LoVo (cell line): ENCODE measurements around the gene AK5.

Source experiments
- DNase-seq: peaks from one replicate; pipeline ENCODE4 v3.0.0-alpha.2; 2016; ENCODE audit warnings: low spot score

Gene AK5

DNA sequence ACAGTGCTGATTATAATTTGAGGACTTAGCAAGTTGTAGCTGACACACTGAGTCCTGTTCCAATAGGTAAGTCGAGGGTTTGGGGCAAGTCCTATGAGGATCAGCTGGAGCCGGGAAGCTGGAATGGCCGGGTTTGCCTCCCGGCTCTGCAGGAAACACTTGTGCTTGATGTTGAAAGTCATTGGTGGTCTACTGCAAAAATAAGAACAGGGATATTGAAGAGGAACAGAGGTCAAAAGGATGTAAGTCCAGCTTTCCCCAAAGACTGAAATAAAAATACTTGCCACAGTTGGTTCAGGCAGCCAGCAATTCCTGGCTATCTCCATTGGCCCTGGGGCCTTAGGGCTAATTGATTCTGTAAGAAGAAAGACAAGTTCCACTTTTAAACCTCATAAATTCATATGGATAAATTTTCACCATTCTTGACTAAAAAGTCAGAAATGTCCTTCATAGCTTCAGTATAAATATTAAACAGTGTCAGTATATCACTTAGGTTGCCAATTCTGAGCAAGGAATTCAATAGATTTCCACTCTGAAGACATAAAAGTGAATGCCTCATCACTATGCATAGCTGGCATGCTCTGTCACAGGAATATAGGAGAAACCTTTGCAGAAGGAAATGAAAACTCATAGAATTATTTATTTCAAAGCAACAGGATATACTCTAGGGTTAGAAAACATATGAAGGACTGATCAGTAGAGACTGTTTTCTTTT, 165.2 kb downstream of the AK5 start:
- no peak for DNase-seq

DNA sequence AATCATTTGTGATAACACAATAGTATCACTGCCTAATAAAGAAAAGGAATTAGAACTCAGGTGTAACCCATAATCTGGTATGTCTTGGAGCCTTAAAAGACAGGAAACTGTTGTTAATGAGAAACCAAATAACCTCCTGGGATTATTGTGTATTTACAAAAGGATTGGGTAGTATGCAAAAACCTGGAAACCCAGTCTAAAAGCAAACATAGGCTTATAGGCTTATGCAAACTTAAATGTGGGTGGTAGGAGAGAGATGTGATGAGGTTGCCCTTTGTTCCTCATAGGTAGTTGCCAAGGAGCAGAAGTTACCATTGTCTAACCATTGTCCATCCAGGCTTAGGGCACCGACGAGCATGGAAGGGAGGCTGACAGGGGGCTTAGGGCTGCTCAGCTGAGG, 165.8 kb downstream of the AK5 start:
- no peak for DNase-seq

DNA sequence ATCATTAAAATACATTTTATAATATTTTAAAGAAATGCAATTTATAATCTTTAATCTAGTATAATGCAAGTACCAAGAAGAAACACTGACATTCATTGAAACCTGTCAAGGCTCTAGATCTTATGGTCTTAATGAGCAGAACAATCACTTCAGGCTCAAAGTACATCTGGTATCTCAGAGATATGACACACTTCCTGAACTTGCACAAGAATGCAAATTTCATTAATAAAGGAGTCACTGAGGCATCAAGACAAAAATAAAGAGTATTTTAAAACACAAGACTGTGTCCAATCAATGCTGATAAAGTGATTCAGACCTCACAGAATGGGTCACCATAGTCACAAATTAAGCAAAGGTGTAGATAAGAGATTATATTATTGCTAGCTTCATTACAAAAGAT, 178.1 kb downstream of the AK5 start:
- no peak for DNase-seq

DNA sequence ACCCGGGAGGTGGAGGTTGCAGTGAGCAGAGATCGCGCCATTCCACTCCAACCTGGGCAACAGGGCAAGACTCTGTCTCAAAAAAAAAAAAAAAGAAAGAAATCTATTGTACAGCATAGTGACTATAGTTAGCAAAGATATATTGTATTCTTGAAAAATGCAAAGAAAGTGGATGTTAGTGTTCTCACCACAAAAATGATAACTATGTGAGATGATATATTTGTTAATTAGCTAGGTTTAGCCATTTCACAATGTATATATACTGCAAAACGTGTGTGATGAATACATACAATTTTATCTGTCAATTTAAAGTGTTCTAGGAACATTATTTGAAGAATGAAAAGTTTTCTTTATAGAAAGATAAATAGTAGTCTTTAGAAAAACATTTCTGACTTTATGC, 179.9 kb downstream of the AK5 start:
- no peak for DNase-seq

DNA sequence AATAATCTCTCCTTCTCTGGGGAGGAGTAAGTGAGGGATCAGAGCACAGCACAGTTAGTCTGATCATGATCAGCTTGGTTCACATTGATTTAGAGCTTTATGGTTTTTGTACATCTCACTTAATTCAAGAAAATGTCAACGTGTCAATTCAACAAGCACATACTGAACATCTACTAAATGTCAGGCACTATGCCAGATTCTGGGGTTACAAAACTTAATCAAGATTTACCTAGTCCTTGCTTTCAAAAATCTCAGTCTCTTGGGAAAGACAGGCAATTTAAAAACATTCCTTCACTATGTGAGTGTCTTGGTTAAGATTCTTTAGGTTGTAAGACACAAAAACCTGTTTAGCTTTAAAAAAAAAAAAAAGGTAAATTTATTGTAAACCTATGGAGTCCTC, 181.4 kb downstream of the AK5 start:
- no peak for DNase-seq

DNA sequence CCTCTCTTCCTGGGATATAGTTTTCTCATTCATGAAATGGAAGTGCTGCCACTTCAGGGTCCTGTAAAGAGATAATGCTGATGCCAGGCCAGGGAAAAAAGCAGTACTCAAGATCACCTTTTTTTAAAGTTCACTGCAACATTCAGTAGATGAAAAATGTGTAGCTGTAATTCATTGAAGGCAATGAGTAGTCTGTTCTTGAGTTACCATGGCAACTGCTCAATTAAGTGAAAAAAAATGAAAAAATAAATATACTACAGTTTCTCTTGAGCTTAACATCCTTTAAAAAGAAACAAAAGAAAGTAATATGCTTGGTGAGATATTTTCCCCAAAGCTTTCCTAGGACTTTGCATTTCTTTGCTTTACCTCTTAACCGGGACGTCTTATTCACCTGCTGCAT, 183.3 kb downstream of the AK5 start:
- no peak for DNase-seq

DNA sequence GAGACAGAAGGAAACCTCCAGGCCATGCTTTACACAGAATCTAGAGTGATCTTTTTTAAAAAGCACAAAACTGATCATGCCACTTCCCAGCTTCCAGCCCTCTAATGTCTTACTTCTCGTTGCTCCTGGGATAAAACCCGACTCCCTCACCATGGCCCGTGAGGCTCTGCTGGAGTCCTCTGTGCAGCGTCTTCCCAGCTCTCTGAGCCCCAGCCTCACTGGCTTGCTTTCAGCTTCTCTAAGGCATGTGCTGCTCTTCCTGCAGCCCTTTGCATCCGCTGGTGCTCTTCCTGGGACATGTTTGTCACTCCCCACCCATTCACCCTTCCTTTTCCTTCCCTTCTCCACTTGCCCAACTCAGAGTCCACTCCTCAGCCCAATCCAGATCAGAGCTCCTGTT, 184.1 kb downstream of the AK5 start:
- no peak for DNase-seq

DNA sequence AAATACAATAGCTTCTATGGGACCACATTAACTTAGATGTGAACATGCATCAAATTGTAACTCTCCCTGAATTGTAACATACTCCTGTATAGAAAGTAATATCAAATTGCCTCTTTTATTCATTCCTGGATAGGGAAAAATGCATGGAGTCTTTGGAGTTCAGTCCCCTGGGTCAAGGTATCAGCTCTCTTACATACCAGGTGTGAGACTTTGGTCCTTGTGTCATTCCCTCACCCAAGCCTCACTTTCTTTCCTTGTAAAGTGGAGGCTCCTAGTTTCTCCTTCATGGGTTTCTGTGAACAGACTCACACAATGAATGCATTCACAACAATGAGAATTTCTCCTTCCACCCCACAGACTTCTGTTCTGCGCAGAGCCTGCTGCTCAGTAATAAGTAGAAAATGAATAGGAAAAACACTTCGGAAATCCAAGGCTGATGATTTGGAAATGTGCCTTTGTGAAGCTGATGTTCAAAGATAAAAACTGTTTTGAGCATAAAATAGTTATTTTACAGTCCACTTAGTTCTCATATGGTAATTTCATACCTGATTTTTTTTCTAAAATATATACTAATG, 185.3 kb downstream of the AK5 start:
- DNase-seq: no peak

DNA sequence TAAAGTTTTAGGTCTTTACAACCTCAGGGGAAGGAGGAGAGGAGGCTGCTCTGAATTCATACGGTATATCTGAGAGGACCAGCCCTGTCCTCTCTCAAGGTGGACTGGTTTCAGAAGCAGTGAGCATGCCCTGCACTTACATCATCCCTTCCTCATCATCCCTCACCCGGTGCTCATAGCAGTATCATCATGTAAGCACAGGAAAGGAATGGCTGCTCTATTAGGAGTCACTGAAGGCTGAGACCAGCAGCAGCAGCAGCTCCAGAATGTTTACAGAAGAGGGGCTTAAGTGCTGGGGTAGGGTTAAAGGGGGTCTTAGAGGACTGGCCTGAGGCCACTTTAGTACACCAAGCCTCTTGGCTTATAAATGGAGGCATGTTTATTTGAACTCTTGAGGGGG, 185.9 kb downstream of the AK5 start:
- no peak for DNase-seq

DNA sequence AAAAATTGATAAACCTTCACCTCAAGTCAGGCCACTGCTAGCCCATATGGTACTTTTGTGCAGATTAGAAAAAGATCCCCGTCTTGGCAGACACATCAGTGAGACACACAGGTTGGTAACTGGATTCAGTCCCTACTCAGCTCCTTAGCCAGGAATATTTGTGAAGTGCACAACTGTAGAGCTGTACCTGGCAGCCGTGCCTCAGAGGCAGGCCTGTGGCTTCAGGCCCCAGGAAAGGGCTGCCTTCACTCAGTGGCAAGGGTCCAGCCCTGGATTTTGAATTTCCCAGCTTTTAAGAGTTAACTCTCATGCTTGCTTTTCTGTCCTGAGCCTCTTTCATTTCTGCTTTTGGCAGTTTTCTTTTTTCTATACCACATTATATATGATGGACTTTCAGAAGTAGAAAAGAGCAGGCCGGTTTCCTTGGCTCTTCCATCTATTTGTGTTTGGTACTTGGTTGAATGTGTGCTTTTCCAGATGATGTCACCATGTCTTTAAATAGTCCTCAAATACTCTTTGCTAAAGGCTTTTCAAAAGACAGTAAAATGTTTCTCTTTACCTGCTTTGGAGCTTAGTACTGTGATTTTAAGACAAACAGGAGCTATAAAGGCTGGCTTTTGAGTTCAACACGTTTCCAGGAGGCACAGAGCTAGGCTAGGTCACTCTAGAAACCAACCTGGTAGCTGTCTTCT, 186.6 kb downstream of the AK5 start:
- DNase-seq: no peak

DNA sequence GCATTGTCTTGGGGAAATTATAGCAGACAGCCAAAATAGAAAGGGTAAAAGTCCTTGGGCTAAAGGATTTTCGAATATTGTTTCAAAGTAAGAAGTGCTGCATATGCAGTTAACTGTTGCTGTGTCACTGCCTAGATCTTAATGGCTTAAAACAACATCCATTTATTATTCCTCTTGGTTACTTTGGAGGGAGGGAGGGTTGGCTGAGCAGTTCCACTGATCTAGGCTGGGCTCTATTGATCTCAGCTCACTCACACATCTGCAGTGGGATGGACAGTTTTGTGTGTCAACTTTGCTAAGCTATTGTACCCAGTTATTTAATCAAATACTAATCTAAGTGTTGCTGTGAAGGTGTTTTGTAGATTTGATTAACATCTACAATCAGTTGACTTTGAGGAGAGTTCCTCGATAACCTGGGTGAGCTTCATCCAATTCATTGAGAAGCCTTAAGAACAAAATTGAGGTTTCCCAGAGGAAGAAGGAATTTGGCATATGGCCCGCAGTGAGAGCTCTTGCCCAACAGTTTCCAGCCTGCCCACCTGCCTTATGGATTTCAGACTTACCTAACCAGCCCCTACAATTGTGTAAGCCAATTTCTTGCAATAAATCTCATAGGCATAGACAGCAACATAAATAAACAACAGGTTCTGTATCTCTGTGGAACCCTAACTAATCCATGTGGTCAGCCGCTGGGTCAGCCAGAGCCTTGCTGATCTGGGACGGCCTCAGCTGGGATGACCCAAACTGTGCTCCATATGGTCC, 187.3 kb downstream of the AK5 start:
- DNase-seq: no peak

DNA sequence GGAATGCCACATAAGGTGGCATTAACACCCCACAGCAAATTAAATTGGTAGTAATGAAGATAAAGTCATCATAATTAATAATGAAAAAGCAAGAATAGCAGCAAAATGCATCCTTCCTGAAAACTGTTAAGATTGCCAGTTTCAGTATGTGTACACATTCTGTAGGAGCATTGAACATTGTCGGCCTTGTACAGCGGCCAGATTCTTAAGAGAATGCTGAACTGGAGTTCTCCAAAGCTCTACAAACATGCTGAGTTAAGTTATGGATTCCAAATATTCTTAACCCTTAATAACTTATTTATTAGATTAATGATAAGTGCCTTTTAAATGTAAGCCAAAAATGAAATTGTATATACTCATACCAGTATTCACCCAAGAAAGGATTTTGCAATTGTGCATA, 189.9 kb downstream of the AK5 start:
- no peak for DNase-seq

DNA sequence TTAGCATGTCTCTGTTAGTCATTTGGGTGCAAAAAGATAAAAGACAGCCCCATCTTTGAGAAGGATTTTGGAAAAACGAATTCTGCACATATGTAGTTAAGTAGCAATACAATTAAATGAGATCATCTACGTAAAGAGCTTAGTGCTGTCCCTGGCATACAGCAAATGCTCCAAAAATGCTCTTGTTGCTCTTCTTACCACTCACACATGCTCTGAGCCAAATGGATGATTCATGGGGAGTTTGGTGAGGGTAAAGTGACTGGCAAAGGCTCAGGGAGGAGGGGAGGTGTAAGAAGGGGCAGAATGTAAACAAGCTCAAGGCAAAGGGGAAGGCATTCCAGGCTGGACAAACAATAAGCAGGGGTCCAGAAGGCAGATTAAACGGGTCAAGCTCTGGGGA, 191.9 kb downstream of the AK5 start:
- no peak for DNase-seq

DNA sequence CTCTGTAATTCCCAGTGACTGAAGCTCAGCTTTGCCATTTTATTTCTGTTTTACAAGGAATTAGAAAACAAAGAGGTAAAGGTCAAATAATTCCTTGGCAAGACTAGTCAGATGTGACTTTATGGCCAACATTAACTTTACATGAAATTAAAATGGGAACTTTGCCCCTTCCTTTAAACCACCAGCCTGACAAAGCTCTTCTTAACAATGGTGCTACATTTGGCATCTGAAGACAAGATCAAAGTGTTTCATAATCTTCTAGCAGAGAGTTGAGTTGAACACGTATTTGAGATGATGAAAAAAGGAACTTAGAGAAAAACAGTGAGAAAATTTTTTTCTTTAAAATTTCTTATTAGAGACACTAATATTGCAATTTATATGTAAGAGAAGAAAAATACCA, 193.8 kb downstream of the AK5 start:
- no peak for DNase-seq

DNA sequence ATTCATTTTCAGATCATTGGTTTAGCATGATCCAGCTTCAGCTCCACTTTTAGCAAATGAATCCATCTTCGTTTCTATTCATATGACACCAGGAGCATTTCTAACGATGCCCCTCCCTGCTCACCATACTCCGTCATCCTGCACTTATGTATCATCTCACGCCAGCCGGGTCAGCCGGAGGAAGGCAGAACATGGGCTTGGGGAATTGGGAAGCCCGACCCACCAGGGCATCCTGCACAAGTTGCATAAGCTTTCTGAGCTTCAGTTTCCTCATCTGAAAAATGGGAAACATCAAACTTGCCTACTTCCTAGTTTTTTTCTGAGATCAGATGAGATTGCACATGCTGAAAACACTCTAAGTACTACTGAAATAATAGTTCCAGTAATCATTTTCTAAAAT, 194.7 kb downstream of the AK5 start:
- DNase-seq: no peak

DNA sequence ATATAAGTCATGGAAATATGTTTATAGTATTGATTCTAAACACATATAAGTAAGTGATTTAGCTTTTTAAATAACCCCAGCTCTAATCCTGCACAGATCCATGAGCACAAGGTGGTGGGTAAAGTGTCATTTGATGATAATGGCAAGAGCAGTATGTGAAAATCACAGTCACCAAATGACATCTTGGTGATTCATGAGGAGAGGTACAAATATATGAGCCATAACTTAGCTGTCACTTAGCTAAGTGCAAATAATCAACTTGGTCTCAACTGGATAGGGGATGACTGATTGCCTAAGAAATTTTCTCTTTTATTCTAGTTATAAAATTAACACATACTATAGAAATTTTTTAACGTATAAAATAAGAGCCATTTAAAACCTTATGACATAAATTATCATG, 202.5 kb downstream of the AK5 start:
- no peak for DNase-seq

DNA sequence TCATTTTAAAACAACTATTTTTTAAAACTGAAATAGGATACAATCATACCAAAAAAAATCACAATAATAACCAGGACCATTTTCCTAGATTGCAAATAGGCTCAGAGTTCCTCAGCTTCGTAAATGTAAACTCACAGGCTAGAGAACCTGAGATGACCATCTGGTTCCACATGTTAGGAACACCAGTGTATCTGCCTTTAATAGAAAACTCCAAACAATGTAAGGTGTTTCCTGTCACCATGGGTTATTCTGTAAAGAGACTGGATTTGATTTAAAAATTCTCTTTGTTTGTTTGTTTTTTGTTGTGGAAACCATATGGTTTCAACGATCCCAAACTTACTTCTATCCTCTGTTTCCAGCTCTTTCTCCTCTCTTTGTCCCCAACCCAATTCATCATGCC, 203.1 kb downstream of the AK5 start:
- DNase-seq: no peak

DNA sequence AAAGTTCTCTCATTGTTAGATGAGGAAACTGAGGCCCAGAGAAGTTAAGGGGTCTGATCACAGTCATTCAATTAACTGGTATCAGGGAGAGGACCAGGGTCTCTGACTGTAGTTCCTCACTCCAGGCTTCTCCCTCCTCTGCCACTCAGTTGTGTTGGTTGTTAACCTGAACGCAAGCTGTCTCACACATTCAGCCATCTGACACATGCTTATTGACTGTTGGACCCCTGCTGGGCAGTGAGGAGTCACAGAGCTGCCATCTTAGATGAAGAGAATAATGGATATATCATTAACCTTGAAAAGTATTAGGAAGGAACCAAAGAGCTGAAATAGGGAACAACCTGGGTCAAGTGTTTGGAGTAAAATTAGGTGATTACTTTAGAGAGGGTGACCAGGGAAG, 205.8 kb downstream of the AK5 start:
- DNase-seq: no peak

DNA sequence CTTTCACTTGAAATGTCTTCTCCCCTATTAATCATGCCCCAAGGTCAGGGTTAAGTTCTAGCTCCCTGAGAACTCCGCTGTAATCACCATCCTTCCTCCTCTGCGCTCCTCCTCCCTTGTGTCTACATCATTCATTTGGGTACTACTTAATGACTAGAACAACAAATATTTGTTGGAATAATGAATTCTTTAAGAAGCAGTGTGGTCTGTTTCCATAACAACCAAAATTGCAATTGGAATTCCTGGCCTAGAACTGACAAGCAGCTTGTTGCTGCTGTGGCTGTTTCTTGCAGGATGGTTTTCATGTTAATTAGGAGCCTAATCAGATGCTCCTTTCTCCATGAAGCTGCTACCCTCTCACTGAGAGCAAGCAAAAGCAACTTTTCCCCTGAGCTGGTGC, 208.1 kb downstream of the AK5 start:
- DNase-seq: no peak

DNA sequence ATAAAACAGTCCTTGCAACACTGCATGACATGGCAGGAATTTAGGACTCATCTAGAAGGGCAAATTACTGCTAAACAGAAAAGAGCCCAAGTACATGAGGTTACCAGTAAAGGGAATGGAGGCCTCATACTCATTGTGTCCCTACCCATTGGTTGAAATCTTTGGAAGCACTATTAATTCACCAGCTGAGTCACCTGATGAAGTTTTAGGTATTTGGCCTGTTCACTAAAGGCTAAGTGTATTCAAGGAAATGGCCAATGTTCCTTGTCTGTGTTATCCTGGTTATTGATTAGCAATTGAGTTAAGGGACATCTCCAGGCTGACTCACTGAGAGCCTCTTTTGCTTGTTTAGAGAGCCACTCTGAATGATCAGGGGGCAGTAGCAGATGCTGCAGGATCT, 212.2 kb downstream of the AK5 start:
- no peak for DNase-seq

DNA sequence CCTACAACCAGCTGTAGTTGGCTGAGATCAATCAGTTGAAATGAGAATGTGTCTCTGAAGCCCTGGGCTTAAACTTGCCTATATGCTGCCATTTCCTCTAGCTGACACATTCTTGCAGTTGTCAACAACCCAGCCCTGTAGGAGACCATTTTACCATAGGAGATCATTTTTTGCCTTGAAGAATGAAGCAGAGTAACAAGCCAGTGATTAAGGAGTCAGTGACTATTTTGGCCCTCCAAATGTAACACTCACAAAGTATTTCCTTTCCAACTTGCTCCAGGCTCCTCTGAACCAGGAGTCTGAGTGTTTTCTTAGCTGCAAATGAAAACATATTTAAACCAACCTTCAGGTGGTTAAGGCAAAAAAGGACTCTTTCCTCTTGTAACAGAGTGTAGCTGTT, 217.1 kb downstream of the AK5 start:
- no peak for DNase-seq

DNA sequence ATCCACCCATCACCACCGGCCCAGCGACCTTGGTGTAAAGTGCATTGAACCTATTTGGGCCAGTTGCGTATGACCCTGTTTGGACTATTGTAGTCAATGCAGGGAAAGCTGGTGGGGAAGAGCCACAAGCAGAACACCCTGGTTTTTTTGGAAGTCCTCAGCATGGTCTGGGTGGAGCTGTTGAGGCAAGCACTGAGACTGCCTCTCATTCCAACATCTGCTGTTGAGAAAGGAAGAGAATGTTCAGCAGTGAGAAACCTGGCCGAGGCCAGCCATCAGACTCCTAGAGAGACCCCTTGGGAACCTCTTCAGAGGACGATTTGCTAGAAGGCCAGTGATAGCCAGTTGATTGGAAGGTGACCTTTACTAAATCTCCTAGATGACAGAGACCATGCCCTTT, 217.6 kb downstream of the AK5 start:
- no peak for DNase-seq

DNA sequence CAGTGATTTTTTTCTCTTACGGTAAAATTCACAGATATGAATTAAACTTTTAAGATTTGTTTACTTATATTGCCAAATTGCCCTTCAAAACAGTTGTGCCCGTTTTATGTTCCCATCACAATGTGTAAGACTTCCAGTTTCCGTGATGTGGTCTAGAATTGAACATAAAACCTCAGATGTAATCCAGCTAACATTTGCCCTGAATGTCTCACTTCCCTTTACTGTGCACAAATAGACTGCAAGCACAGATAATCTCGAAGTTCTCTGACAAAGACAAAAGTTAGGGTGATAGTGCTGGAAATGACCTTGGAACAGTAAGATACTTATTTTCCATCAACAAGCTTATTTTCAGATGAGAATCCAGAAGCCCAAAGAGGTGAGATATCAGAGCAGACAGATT, 223.2 kb downstream of the AK5 start:
- DNase-seq: no peak
